Suprapubic skin (tissue), 3 donors: ENCODE data around the gene S100A9.
"Not testable (repeated sequence)": the region's sequence is repeated elsewhere in the genome, so short reads cannot be mapped to it uniquely, and the experiment has no call there.

Experiments
- CTCF ChIP-seq, 2 donors: fragments of 200-600 bp in 1 of 2; fragments of 450-650 bp in 1 of 2; sonication (generic) in 1 of 2; IDR thresholded peaks; one replicate each; pipeline ENCODE4 v1.5.1; 2016 to 2019; ENCODE audit warnings: antibody characterized with exemption in 2 of 2, mild to moderate bottlenecking in 1 of 2, moderate library complexity in 1 of 2
- EP300 ChIP-seq: sonication (generic); formaldehyde crosslinking; IDR thresholded peaks from one replicate; pipeline ENCODE4 v1.6.1; 2017; ENCODE audit warnings: antibody characterized with exemption

GRCh38 chr1:153407274-153407673, 49.6 kb downstream of the S100A9 start:
- TF ChIP-seq CTCF (IDR thresholded peaks at IDR 0.05); EP300: not testable (repeated sequence)
